OCI-LY3 (cell line): ENCODE measurements around the gene CD300LF.

Experiments used
- H2AFZ ChIP-seq: fragments of 200-600, 300-600 bp; shearing (Covaris generic); 2 replicates; pipeline ENCODE4 v1.6.0; 2014; ENCODE audit warnings: antibody characterized with exemption, low read depth, low read length
- H3K27ac ChIP-seq: fragments of 200-600, 300-600 bp; sonication (generic); 2 replicates; pipeline ENCODE4 v1.5.1; 2014; ENCODE audit warnings: mild to moderate bottlenecking, low read length, moderate library complexity, mixed read lengths
- H3K27me3 ChIP-seq: fragments of 200-600, 300-600 bp; sonication (generic); 2 replicates; pipeline ENCODE4 v1.6.1; 2014; ENCODE audit warnings: low read depth, low read length, mixed read lengths
- H3K36me3 ChIP-seq: fragments of 200-600, 300-600 bp; sonication (generic); replicated peaks from 2 replicates; pipeline ENCODE3; 2014; ENCODE audit warnings: low read depth, low read length, mixed read lengths
- H3K4me1 ChIP-seq: fragments of 300-600, 200-600 bp; sonication (generic); 2 replicates; pipeline ENCODE4 v1.6.1; 2014; ENCODE audit warnings: low read length, mixed read lengths
- H3K4me2 ChIP-seq: fragments of 200-600, 300-600 bp; sonication (generic); 2 replicates; pipeline ENCODE4 v1.6.1; 2014; ENCODE audit warnings: low read length, mixed read lengths
- H3K4me3 ChIP-seq: fragments of 300-600, 200-600 bp; sonication (generic); 2 replicates; pipeline ENCODE4 v1.5.1; 2014; ENCODE audit warnings: antibody characterized with exemption, mild to moderate bottlenecking, low read length, moderate library complexity
- H3K79me2 ChIP-seq: fragments of 300-600, 200-600 bp; shearing (Covaris generic); 2 replicates; pipeline ENCODE4 v1.6.1; 2014; ENCODE audit warnings: mild to moderate bottlenecking, low read length, mixed read lengths
- H3K9ac ChIP-seq: fragments of 300-600, 200-600 bp; shearing (Covaris generic); 2 replicates; pipeline ENCODE4 v1.6.0; 2014; ENCODE audit warnings: mild to moderate bottlenecking, low read length, moderate library complexity
- H3K9me3 ChIP-seq: fragments of 200-600, 300-600 bp; shearing (Covaris generic); 2 replicates; pipeline ENCODE4 v1.6.1; 2014; ENCODE audit warnings: low read length, mixed read lengths; ENCODE audit not compliant: insufficient read depth
- H4K20me1 ChIP-seq: fragments of 200-600, 300-600 bp; sonication (generic); 2 replicates; pipeline ENCODE4 v1.6.1; 2016; ENCODE audit warnings: low read length, mixed read lengths; ENCODE audit not compliant: insufficient read depth
- EZH2phosphoT487 ChIP-seq: fragments of 200-600 bp; shearing (Covaris generic); IDR thresholded peaks from 2 replicates; pipeline ENCODE4 v1.6.1; 2018; ENCODE audit warnings: antibody characterized with exemption, mixed run types, low read depth
- TF ChIP-seq, protein P1 (sequence below): fragments of 200-600, 300-600 bp; sonication (generic); IDR thresholded peaks from 2 replicates; pipeline ENCODE4 v1.5.1; 2014; ENCODE audit warnings: antibody characterized with exemption, low read length, low read depth

The CD300LF gene

DNA sequence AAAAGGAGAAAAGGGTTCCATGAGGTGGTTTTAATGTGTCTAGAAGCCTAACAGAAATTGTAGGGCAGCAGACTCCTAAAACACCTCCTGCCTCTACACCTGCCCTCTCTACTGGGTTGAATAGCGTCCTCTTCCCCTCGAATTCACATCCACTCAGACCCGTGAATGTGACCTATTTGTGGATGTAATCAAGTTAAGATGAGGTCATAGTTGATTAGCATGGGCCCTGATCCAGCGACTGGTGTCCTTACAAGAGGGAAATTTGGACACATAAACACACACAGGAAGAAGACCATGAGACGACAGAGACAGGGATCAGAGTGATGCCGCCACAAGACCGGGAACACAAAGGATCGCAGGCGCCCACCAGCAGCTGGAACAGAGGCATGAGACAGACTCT is 13.5 kb downstream of the CD300LF start:
- H4K20me1 ChIP-seq = no peaks in the 10 kb centered on the region
- no peaks in the 10 kb centered on the region for H3K9me3 ChIP-seq
- no peak overlapping the region for H2AFZ ChIP-seq
- no peak overlapping the region for H3K4me3 ChIP-seq
- no peak overlapping the region for H3K27ac ChIP-seq
- TF ChIP-seq EZH2phosphoT487 = no peak
- TF ChIP-seq, protein P1, sequence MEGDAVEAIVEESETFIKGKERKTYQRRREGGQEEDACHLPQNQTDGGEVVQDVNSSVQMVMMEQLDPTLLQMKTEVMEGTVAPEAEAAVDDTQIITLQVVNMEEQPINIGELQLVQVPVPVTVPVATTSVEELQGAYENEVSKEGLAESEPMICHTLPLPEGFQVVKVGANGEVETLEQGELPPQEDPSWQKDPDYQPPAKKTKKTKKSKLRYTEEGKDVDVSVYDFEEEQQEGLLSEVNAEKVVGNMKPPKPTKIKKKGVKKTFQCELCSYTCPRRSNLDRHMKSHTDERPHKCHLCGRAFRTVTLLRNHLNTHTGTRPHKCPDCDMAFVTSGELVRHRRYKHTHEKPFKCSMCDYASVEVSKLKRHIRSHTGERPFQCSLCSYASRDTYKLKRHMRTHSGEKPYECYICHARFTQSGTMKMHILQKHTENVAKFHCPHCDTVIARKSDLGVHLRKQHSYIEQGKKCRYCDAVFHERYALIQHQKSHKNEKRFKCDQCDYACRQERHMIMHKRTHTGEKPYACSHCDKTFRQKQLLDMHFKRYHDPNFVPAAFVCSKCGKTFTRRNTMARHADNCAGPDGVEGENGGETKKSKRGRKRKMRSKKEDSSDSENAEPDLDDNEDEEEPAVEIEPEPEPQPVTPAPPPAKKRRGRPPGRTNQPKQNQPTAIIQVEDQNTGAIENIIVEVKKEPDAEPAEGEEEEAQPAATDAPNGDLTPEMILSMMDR = no peak
- peaks cover 15% of the 10 kb centered on the region for H3K4me1 ChIP-seq
- H3K36me3 ChIP-seq = no peaks in the 10 kb centered on the region
- H3K4me2 ChIP-seq = no peak overlapping the region
- no peaks in the 10 kb centered on the region for H3K79me2 ChIP-seq
- peaks cover 31% of the 10 kb centered on the region for H3K27me3 ChIP-seq
- H3K9ac ChIP-seq = no peak overlapping the region

DNA sequence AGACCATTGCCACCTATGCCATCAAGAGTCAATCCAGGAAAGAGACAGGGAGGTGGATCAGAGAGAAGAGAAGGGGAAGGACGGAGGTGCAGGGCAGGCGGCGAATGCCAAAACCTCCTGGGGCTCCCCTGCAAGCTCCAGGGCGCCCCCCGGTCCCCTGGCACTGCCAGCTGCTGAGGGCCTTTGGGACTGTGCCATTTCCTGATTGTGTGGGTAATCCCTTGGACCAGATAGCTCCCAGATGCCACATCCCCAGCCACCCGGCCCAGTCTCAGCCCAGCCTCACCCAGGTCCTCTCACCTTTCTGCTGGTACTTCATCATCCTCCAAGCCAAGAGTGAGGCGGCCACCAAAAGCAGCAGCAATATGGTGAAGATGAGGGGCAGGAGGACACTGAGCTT is 14.7 kb downstream of the CD300LF start:
- no peak for TF ChIP-seq EZH2phosphoT487
- TF ChIP-seq, protein P1 = no peak

GRCh38 chr17:74697515-74697914 is 15.2 kb downstream of the CD300LF start:
- H3K27ac ChIP-seq = no peak overlapping the region
- H2AFZ ChIP-seq = no peak overlapping the region
- TF ChIP-seq, protein P1 = no peak
- no peak for TF ChIP-seq EZH2phosphoT487
- H3K9ac ChIP-seq = no peak overlapping the region
- no peaks in the 10 kb centered on the region for H3K36me3 ChIP-seq
- H4K20me1 ChIP-seq = no peaks in the 10 kb centered on the region
- peaks cover 28% of the 10 kb centered on the region for H3K27me3 ChIP-seq
- peak overlapping the region; percentile 3; the same call in 1 of the 2 replicates for H3K4me2 ChIP-seq
- no peaks in the 10 kb centered on the region for H3K79me2 ChIP-seq
- H3K4me1 ChIP-seq = peaks cover 15% of the 10 kb centered on the region
- no peaks in the 10 kb centered on the region for H3K9me3 ChIP-seq
- H3K4me3 ChIP-seq = no peak overlapping the region

More for the DNA sequence above, 14.7 kb downstream of the CD300LF start:
- Histone ChIP-seq H3K9ac (no peak overlapping the region), H3K79me2 (no peaks in the 10 kb centered on the region), H3K36me3 (no peaks in the 10 kb centered on the region), H3K27ac (no peak overlapping the region), H3K9me3 (no peaks in the 10 kb centered on the region), H3K4me2 (no peak overlapping the region), H2AFZ (no peak overlapping the region), H4K20me1 (no peaks in the 10 kb centered on the region), H3K27me3 (peaks cover 28% of the 10 kb centered on the region), H3K4me1 (peaks cover 15% of the 10 kb centered on the region), H3K4me3 (no peak overlapping the region)

DNA sequence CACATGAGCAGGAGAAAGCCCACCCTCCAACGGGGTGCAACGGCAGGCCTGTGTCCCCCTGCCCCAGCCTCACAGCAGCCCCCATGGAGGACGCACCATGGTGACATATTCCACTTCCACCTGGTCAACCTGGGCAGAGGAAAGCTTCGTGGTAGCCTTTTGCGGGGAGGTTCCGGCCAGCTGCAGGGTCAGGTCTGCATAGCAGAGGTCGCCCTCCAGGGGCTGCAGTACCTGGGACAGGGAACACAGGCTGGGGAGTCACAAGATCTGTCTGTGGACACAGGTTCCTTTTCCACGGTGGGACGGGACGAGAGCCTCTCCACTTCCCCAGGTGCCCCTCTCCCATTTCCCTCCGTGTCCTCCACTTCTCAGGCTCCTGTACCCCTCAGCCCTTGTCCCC is 17.1 kb downstream of the CD300LF start:
- H3K4me2 ChIP-seq = no peak overlapping the region
- H3K9me3 ChIP-seq = no peaks in the 10 kb centered on the region
- peaks cover 24% of the 10 kb centered on the region for H3K27me3 ChIP-seq
- H4K20me1 ChIP-seq = no peaks in the 10 kb centered on the region
- H3K9ac ChIP-seq = no peak overlapping the region
- no peaks in the 10 kb centered on the region for H3K79me2 ChIP-seq
- no peak overlapping the region for H3K4me3 ChIP-seq
- H3K27ac ChIP-seq = no peak overlapping the region
- H2AFZ ChIP-seq = no peak overlapping the region
- H3K4me1 ChIP-seq = peaks cover 16% of the 10 kb centered on the region
- H3K36me3 ChIP-seq = no peaks in the 10 kb centered on the region
- TF ChIP-seq, protein P1 = no peak
